PFSK-1 (cell line): ENCODE data around the gene IL7R.

Experiments
- FOXP2 ChIP-seq: optimal IDR thresholded peaks from 2 replicates; pipeline ENCODE3; 2011; ENCODE audit warnings: borderline replicate concordance, control low read depth, inconsistent platforms; ENCODE audit not compliant: insufficient read depth; ENCODE audit errors: extremely low read length, extremely low read depth
- POLR2AphosphoS5 ChIP-seq: IDR thresholded peaks from 2 replicates; pipeline ENCODE4 v1.6.1; 2012; ENCODE audit warnings: low read depth, mild to moderate bottlenecking, control low read depth, low read length, moderate library complexity
- REST ChIP-seq, 2 experiments: IDR thresholded peaks; 2 replicates each; pipeline versions ENCODE4 v1.6.1 to v1.8.0; 2011 to 2012; ENCODE audit warnings: low read depth in 2 of 2, low read length in 2 of 2, control low read depth in 1 of 2, inconsistent platforms in 1 of 2, mild to moderate bottlenecking in 1 of 2, moderate library complexity in 1 of 2; ENCODE audit not compliant: insufficient read depth in 1 of 2
- SIN3A ChIP-seq: IDR thresholded peaks from 2 replicates; pipeline ENCODE4 v1.6.1; 2012; ENCODE audit warnings: mild to moderate bottlenecking, low read length, moderate library complexity, borderline replicate concordance; ENCODE audit not compliant: insufficient read depth
- TAF1 ChIP-seq: IDR thresholded peaks from 2 replicates; pipeline ENCODE4 v1.6.1; 2012; ENCODE audit warnings: low read length, control low read depth, borderline replicate concordance; ENCODE audit not compliant: insufficient read depth

IL7R gene

GRCh38 chr5:35838370-35839042 is 18.2 kb upstream of the IL7R start:
- no peak for TF ChIP-seq FOXP2
- TF ChIP-seq SIN3A = no peak
- TF ChIP-seq TAF1 = no peak
- TF ChIP-seq REST (IDR thresholded peaks at IDR 0.05; ENCODE audit: insufficient read depth in 1 of 2, low read depth in 2 of 2, low read length in 2 of 2) = no peak

GRCh38 chr5:35842856-35843255 is 13.8 kb upstream of the IL7R start:
- no peak for TF ChIP-seq FOXP2
- no peak for TF ChIP-seq TAF1
- TF ChIP-seq SIN3A = no peak
- no peak for TF ChIP-seq POLR2AphosphoS5
- no peak for TF ChIP-seq REST (IDR thresholded peaks at IDR 0.05; ENCODE audit: insufficient read depth in 1 of 2, low read depth in 2 of 2, low read length in 2 of 2)

GRCh38 chr5:35847491-35847890 is 9.2 kb upstream of the IL7R start:
- TF ChIP-seq POLR2AphosphoS5 (no peak), REST (IDR thresholded peaks at IDR 0.05; ENCODE audit: insufficient read depth in 1 of 2, low read depth in 2 of 2, low read length in 2 of 2) (no peak), TAF1 (no peak), SIN3A (no peak)

GRCh38 chr5:35847961-35848360 is 8.7 kb upstream of the IL7R start:
- TF ChIP-seq FOXP2 = no peak
- no peak for TF ChIP-seq REST (IDR thresholded peaks at IDR 0.05; ENCODE audit: insufficient read depth in 1 of 2, low read depth in 2 of 2, low read length in 2 of 2)
- TF ChIP-seq POLR2AphosphoS5 = no peak
- no peak for TF ChIP-seq TAF1
- TF ChIP-seq SIN3A = no peak

- TF ChIP-seq TAF1 (no peak), REST (IDR thresholded peaks at IDR 0.05; ENCODE audit: insufficient read depth in 1 of 2, low read depth in 2 of 2, low read length in 2 of 2) (no peak), POLR2AphosphoS5 (no peak), FOXP2 (no peak), SIN3A (no peak)
Measured at GRCh38 chr5:35849860-35850259, 6.8 kb upstream of the IL7R start.
